Measurements from ENCODE around the gene ZNF546. TPM values are rescaled to one million over a fixed set of nuclear protein-coding genes. Genes with fewer than 3 reads are reported as not detected.

The ZNF546 gene
- total and polyA plus RNA-seq, 2 donors (not counting 3 experiments of a cell fraction or from before 2014, with no cell fraction given): 1.0 to 4.3 TPM

- dilution Hi-C loops (cut with MboI; ENCODE audit: extremely low pct_ligation_motif_present, low sequenced_read_pairs) (no loop called here), intact Hi-C loops (cut with micrococcal nuclease) (loop anchor here (5.0 kb wide), 1 partner anchor 33 kb away; the partner anchor contains the start of gene ZNF780A)
- ChIA-PET POLR2A (no interaction called here), CTCF (interaction anchor here (1.2 kb wide), 1 partner anchor 33 kb away, joined by 3 read pairs; no protein-coding TSS in a partner anchor)
- no peaks in the 10 kb centered on the region for H3K79me2 ChIP-seq (ENCODE audit: control insufficient read depth, insufficient read depth, low read length)
- no peak overlapping the region for H3K9ac ChIP-seq (replicated peaks; ENCODE audit: extremely low read depth, insufficient read depth, low read length)
- no peak overlapping the region for H3K27ac ChIP-seq (ENCODE audit: insufficient read depth, low read depth, low read length)
- H3K9me3 ChIP-seq (replicated peaks; ENCODE audit: control insufficient read depth, insufficient read depth, low read length): no peaks in the 10 kb centered on the region
- peaks cover 6% of the 10 kb centered on the region for H3K4me1 ChIP-seq (ENCODE audit: control insufficient read depth, extremely low read depth, insufficient read depth, low read length)
- no peaks in the 10 kb centered on the region for H4K20me1 ChIP-seq (replicated peaks; ENCODE audit: control insufficient read depth, extremely low read depth, insufficient read depth, low read length)
- H2AFZ ChIP-seq (ENCODE audit: low read depth, low read length): no peak overlapping the region
- no TSS peak for BruUV-seq (replicated peaks)
- FAIRE-seq (no peak), DNase-seq (ENCODE audit: low read depth, low spot score) (no peak)
- no peaks in the 10 kb centered on the region for H3K36me3 ChIP-seq (ENCODE audit: control insufficient read depth in 2 of 2, extremely low read depth in 1 of 2, insufficient read depth in 2 of 2, low read length in 2 of 2)
- H3K4me3 ChIP-seq (replicated peaks in 1 of 3; ENCODE audit: insufficient read depth in 1 of 3, low read depth in 1 of 3, low read length in 3 of 3): no peak overlapping the region
- H3K4me2 ChIP-seq (ENCODE audit: insufficient read depth, low read length): no peak overlapping the region
- peaks cover 0 to 13% of the 10 kb centered on the region in 2 experiments for H3K27me3 ChIP-seq (ENCODE audit: control insufficient read depth in 2 of 2, insufficient read depth in 2 of 2, low read length in 2 of 2)
- TF ChIP-seq POLR2AphosphoS5 (IDR thresholded peaks at IDR 0.05; ENCODE audit: insufficient read depth, low read depth, low read length): no peak
- TF ChIP-seq, protein P1, sequence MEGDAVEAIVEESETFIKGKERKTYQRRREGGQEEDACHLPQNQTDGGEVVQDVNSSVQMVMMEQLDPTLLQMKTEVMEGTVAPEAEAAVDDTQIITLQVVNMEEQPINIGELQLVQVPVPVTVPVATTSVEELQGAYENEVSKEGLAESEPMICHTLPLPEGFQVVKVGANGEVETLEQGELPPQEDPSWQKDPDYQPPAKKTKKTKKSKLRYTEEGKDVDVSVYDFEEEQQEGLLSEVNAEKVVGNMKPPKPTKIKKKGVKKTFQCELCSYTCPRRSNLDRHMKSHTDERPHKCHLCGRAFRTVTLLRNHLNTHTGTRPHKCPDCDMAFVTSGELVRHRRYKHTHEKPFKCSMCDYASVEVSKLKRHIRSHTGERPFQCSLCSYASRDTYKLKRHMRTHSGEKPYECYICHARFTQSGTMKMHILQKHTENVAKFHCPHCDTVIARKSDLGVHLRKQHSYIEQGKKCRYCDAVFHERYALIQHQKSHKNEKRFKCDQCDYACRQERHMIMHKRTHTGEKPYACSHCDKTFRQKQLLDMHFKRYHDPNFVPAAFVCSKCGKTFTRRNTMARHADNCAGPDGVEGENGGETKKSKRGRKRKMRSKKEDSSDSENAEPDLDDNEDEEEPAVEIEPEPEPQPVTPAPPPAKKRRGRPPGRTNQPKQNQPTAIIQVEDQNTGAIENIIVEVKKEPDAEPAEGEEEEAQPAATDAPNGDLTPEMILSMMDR (IDR thresholded peaks at IDR 0.05; ENCODE audit: extremely low read depth in 1 of 2, insufficient read depth in 1 of 2, low read depth in 1 of 2, low read length in 2 of 2): no peak
- no peak for TF ChIP-seq MYC (IDR thresholded peaks at IDR 0.05; ENCODE audit: low read depth, low read length)
- TF ChIP-seq EZH2 (IDR thresholded peaks at IDR 0.05; ENCODE audit: borderline replicate concordance, low read depth, low read length, severe bottlenecking): no peak
- TF ChIP-seq, protein P2, sequence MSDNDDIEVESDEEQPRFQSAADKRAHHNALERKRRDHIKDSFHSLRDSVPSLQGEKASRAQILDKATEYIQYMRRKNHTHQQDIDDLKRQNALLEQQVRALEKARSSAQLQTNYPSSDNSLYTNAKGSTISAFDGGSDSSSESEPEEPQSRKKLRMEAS (IDR thresholded peaks at IDR 0.05; ENCODE audit: insufficient read depth, insufficient read length): no peak
- TF ChIP-seq POLR2A (IDR thresholded peaks at IDR 0.05; ENCODE audit: low read depth, low read length): no peak
- TF ChIP-seq GATA2 (IDR thresholded peaks at IDR 0.05; ENCODE audit: insufficient read depth, insufficient read length, low read depth, low read length): no peak
- TF ChIP-seq JUN (IDR thresholded peaks at IDR 0.05; ENCODE audit: borderline replicate concordance, insufficient read depth, insufficient read length, low read depth): no peak
- no peak for TF ChIP-seq FOS (IDR thresholded peaks at IDR 0.05; ENCODE audit: borderline replicate concordance, insufficient read depth, low read length)
- no peaks in the 10 kb centered on the region for H3K9me1 ChIP-seq (replicated peaks; ENCODE audit: control insufficient read depth, extremely low read depth, insufficient read depth, low read length)
Measured at GRCh38 chr19:40059624-40060023, 62.8 kb downstream of the ZNF546 start.

Data from endothelial cell of umbilical vein (primary cell).